GM10248 (cell line): ENCODE measurements around the gene NFATC3.
"Not testable (repeated sequence)": the region's sequence is repeated elsewhere in the genome, so short reads cannot be mapped to it uniquely, and the experiment has no call there.

Experiments
- CTCF ChIA-PET: fragments of 300-600 bp; sonication (Branson Sonifier 250); formaldehyde crosslinking; extraction: SDS; loops from one replicate; lab custom pipeline; 2021; ENCODE audit warnings: antibody characterized with exemption; lab: Yijun Ruan, JAX
- POLR2A ChIA-PET: fragments of 350-650 bp; sonication (Branson Sonifier 250); formaldehyde crosslinking; extraction: SDS; loops from one replicate; lab custom pipeline; 2020; ENCODE audit warnings: antibody characterized with exemption; lab: Yijun Ruan, JAX
- DNase-seq: peaks from one replicate; pipeline ENCODE4 v3.0.0; 2012; ENCODE audit errors: extremely low spot score
- TF ChIP-seq, protein P1 (sequence below): IDR thresholded peaks from 2 replicates; pipeline ENCODE4 v1.5.1; 2012; ENCODE audit warnings: mild to moderate bottlenecking, low read depth; ENCODE audit errors: extremely low read depth, missing control alignments, control extremely low read depth

The NFATC3 gene

GRCh38 chr16:68162413-68162812 lies 77.2 kb downstream of the NFATC3 start:
- no peak for DNase-seq
- TF ChIP-seq, protein P1, sequence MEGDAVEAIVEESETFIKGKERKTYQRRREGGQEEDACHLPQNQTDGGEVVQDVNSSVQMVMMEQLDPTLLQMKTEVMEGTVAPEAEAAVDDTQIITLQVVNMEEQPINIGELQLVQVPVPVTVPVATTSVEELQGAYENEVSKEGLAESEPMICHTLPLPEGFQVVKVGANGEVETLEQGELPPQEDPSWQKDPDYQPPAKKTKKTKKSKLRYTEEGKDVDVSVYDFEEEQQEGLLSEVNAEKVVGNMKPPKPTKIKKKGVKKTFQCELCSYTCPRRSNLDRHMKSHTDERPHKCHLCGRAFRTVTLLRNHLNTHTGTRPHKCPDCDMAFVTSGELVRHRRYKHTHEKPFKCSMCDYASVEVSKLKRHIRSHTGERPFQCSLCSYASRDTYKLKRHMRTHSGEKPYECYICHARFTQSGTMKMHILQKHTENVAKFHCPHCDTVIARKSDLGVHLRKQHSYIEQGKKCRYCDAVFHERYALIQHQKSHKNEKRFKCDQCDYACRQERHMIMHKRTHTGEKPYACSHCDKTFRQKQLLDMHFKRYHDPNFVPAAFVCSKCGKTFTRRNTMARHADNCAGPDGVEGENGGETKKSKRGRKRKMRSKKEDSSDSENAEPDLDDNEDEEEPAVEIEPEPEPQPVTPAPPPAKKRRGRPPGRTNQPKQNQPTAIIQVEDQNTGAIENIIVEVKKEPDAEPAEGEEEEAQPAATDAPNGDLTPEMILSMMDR = no peak
- ChIA-PET POLR2A (no interaction called here), CTCF (no interaction called here)

DNA sequence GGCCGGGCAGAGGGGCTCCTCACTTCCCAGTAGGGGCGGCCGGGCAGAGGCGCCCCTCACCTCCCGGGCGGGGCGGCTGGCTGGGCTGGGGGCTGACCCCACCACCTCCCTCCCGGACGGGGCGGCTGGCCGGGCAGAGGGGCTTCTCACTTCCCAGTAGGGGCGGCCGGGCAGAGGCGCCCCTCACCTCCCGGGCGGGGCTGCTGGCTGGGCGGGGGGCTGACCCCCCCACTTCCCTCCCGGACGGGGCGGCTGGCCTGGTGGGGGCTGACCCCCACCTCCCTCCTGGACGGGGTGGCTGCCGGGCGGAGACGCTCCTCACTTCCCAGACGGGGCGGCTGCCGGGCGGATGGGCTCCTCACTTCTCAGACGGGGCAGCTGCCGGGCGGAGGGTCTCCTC lies 78.1 kb downstream of the NFATC3 start:
- DNase-seq, CTCF ChIA-PET, POLR2A ChIA-PET: not testable (repeated sequence)

DNA sequence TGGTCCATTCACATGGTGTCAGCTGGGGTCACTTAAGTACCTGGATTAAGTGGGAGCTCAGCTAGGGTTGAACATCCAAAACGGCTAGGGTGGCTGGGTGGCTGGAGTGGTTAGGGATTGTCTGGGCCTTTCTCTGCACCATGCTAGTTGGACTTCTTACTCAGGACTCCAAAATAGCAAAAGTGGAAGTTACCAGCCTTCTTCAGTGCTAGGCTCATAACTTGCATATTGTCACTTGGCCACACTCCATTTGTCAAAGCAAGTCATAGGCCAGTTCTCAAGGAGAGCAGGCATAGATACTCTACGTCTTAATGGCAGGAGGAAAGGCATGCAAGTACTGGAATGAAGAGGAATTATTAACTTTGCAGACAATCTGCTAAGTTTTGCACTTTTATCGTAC lies 81.1 kb downstream of the NFATC3 start:
- TF ChIP-seq, protein P1 = no peak
- ChIA-PET CTCF (interaction anchor here (1.0 to 2.8 kb wide), 4 partner anchors 10 to 39 kb away, joined by 3 to 10 read pairs (median 4); no protein-coding TSS in a partner anchor), POLR2A (no interaction called here)
- DNase-seq = no peak

GRCh38 chr16:68179196-68179795 lies 94.1 kb downstream of the NFATC3 start:
- TF ChIP-seq, protein P1 = no peak
- POLR2A ChIA-PET = no interaction called here
- CTCF ChIA-PET = interaction anchor here (0.8 to 2.3 kb wide), 7 partner anchors 9 to 250 kb away, joined by 3 to 7 read pairs (median 3); no protein-coding TSS in a partner anchor
- no peak for DNase-seq

DNA sequence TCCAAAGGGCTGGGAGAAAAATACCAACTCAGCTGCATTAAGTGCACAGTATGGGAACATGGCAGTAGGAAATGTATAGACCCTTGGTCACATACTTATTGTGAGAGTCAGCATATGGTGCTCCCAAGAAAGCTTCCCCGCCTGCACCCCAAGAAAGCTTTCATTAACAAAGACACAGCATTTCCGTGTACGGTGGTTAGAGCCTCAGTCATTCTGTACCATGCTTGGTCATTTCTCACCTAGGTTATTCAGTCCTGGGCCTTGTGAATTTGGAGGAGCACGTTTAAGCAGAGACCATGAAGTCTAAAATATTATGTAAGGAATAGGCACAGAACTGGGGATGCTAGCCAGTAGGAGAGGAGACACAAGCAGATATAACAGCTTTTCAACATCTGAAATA lies 94.7 kb downstream of the NFATC3 start:
- CTCF ChIA-PET = interaction anchor here (1.1 to 2.3 kb wide), 6 partner anchors 10 to 251 kb away, joined by 3 to 7 read pairs (median 4); no protein-coding TSS in a partner anchor
- DNase-seq = no peak
- POLR2A ChIA-PET = no interaction called here
- TF ChIP-seq, protein P1 = no peak

DNA sequence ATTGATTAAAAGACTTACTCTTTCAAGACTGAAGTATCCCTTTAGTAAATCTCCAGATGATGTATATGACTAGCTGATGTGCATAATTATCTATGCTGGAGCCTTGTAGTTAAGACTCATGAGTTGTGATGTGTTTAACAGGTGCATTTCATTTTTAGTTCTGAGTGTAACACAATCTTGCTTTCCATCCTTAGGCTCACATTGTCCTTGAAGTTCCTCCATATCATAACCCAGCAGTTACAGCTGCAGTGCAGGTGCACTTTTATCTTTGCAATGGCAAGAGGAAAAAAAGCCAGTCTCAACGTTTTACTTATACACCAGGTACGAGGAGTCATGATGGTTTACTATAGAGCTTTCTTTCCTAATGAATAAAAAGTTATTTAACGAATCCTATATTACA lies 97.9 kb downstream of the NFATC3 start:
- CTCF ChIA-PET = interaction anchor here (0.9 to 1.7 kb wide), 2 partner anchors 9 to 11 kb away, joined by 3 to 4 read pairs; no protein-coding TSS in a partner anchor
- no peak for DNase-seq
- TF ChIP-seq, protein P1 = no peak
- POLR2A ChIA-PET = no interaction called here

DNA sequence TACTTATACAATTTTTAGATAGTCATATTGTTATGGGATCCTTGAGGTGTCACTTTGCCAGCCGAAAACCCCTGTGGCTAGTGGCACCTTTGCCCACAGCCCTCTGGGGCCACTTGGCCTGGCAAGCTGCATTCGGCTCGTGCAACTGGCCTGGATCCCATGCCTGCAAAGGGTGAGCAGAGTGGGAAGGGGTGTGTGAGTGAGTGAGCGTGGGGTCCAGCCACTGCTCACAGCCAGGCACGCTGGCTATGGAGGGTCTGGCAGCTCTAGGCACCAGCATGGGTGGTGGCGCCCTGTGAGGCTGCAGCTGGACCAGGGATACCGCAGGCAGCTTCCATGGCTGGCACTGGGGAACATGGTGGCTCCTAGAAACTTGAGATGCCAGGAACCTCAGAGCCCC lies 101.7 kb downstream of the NFATC3 start:
- POLR2A ChIA-PET = no interaction called here

More for the DNA sequence above, 101.7 kb downstream of the NFATC3 start:
- TF ChIP-seq, protein P1 = no peak
- no peak for DNase-seq
- CTCF ChIA-PET = interaction anchor here (0.8 to 1.7 kb wide), 2 partner anchors 9 to 13 kb away, joined by 3 to 6 read pairs; no protein-coding TSS in a partner anchor
